Spleen (tissue), 11 donors: ENCODE measurements around the gene MCF2L. TPM values are rescaled to one million over a fixed set of nuclear protein-coding genes. Genes with fewer than 3 reads are reported as not detected.

Experiments
- DNase-seq: peaks from one replicate; pipeline ENCODE4 v3.0.0-alpha.2; 2020
- H3K27ac ChIP-seq, 8 donors: fragments of 200-600 bp; sonication (generic) in 7 of 8; 1 replicate in 4 of 8; 2 replicates in 4 of 8; pipeline versions ENCODE4 v1.5.0 to v1.8.0; 2016 to 2021; ENCODE audit warnings: inconsistent platforms in 4 of 8, mild to moderate bottlenecking in 4 of 8, moderate library complexity in 1 of 8
- H3K27me3 ChIP-seq, 7 donors: fragments of 200-600 bp; sonication (generic) in 6 of 7; replicated peaks in 1 of 7; 1 replicate in 4 of 7; 2 replicates in 3 of 7; pipeline versions ENCODE4 v1.5.0 to v1.8.0; 2016 to 2021; ENCODE audit warnings: inconsistent platforms in 3 of 7, mild to moderate bottlenecking in 1 of 7
- H3K36me3 ChIP-seq, 6 donors: fragments of 200-600 bp; sonication (generic) in 5 of 6; 1 replicate in 4 of 6; 2 replicates in 2 of 6; pipeline versions ENCODE4 v1.5.0 to v1.8.0; 2016 to 2021; ENCODE audit warnings: inconsistent platforms in 2 of 6
- H3K4me1 ChIP-seq, 6 donors: fragments of 200-600 bp; sonication (generic) in 5 of 6; 1 replicate in 3 of 6; 2 replicates in 3 of 6; pipeline versions ENCODE4 v1.5.0 to v1.8.0; 2016 to 2021; ENCODE audit warnings: inconsistent platforms in 3 of 6
- H3K4me3 ChIP-seq, 8 donors: fragments of 200-600 bp; sonication (generic) in 7 of 8; 1 replicate in 4 of 8; 2 replicates in 4 of 8; pipeline versions ENCODE4 v1.5.0 to v1.8.0; 2016 to 2021; ENCODE audit warnings: inconsistent platforms in 4 of 8, mild to moderate bottlenecking in 4 of 8, moderate library complexity in 2 of 8
- H3K9me3 ChIP-seq, 8 donors: fragments of 200-600 bp; sonication (generic) in 7 of 8; 1 replicate in 4 of 8; 2 replicates in 4 of 8; pipeline versions ENCODE4 v1.5.0 to v1.8.0; 2016 to 2021; ENCODE audit warnings: inconsistent platforms in 4 of 8
- POLR2A ChIP-seq, 3 donors: fragments of 450-650 bp; IDR thresholded peaks; one replicate each; pipeline ENCODE4 v1.5.1; 2017; ENCODE audit warnings: antibody characterized with exemption in 3 of 3, mild to moderate bottlenecking in 1 of 3
- POLR2AphosphoS5 ChIP-seq, 3 donors: sonication (generic); formaldehyde crosslinking; IDR thresholded peaks; one replicate each; pipeline ENCODE4 v1.5.1; 2017; ENCODE audit warnings: antibody characterized with exemption in 3 of 3
- WGBS, 5 donors: extraction: QIAGEN DNeasy Blood & Tissue Kit in 3 of 5; methylation state at CpG; one replicate each; pipeline versions ENCODE4 v1.1.5 to v1.1.7; 2013 to 2018; 5-methylcytosine and 5-hydroxymethylcytosine counted together
- intact Hi-C: fragments of 100-400 bp; cut with DNase I; formaldehyde crosslinking; loops from one replicate; pipeline ENCODE4 v1.15.0; 2023; ENCODE audit warnings: low total_unique reads
- polyA plus RNA-seq, 3 donors: library from polyadenylated mRNA; stranded (reverse); fragments of 200-250 nt; gene quantifications; one replicate each; pipeline ENCODE4 v1.2.1, GENCODE V29; 2013
- total RNA-seq, 7 donors: library from RNA; depleted of rRNA in 3 of 7; stranded (reverse); fragments of >200 nt in 3 of 7; fragmentation: NEBNext Ultra II Directional in 4 of 7; extraction: Animal tissue kit (Norgen Biotek cat#: 25700) in 4 of 7; gene quantifications; one replicate each; pipeline versions ENCODE4 v1.1.0 to v1.2.1, GENCODE V29; 2016 to 2021
- TF ChIP-seq, protein P1 (sequence below), 11 experiments: fragments of 200-600 bp in 7 of 11; fragments of 450-650 bp in 4 of 11; sonication (generic) in 4 of 11; IDR thresholded peaks in 8 of 11; conservative IDR thresholded peaks in 3 of 11; 1 replicate in 7 of 11; 2 replicates in 4 of 11; pipeline versions ENCODE4 v1.4.0 to v1.8.0; 2016 to 2021; ENCODE audit warnings: antibody characterized with exemption in 11 of 11, inconsistent platforms in 4 of 11, mild to moderate bottlenecking in 1 of 11
- donor health status: healthy with polysubstance abuse.
- donor health status: DM: no; HTN: no; CAD: no; lungs with moderate emphysema.
- donor health status: DM: no; HTN: no; CAD: no.
- donor health status: Bipolar disorder and iron deficiency.
- donor health status: healthy.
- donor health status: DM: no; HTN: no; CAD: no.
- donor health status: DM: yes; HTN: yes; CAD: no.

The MCF2L gene
- total and polyA plus RNA-seq, 10 donors, result 4.3 to 21.4 (median 13.0) TPM

DNA sequence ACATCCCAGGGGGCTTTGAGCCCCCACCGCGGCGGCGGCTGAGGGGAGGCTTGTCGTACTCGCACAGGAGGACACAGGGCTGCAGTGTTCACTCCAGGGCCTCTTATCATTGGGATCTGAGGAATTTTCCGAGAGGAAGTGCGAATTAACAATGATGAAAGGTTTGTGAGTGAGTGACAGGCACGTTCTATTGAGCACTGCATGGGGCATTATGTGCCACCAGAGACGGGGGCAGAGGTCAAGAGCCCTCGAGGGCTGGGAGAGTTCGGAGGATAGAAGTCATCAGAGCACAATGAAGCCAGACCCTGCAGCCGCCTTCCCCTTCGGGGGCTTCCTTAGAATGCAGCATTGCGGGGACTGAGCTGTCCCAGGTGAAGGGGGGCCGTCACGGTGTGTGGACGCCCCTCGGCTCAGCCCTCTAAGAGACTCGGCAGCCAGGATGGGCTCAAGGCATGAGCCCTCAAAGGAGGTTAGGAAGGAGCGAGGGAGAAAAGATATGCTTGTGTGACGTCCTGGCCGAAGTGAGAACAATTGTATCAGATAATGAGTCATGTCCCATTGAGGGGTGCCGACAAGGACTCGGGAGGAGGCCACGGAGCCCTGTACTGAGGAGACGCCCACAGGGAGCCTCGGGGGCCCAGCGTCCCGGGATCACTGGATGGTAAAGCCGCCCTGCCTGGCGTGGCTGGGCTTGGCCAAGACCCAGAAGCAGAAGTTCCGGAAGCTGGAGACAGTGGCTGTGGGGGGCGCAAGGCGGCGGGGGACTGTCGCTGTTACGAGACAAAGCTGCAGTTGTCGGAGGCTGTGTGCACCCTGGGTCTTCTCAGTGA, 53.9 kb downstream of the MCF2L start:
- Histone ChIP-seq H3K27ac (peak overlapping the region in 2 of 8 donors; percentile 16 to 41), H3K4me3 (peak overlapping the region in 1 of 8 donors; percentile 7), H3K27me3 (peaks cover 0 to 19% (median 0%) of the 10 kb centered on the region in 7 donors), H3K9me3 (no peaks in the 10 kb centered on the region), H3K4me1 (peaks cover 0 to 20% (median 10%) of the 10 kb centered on the region in 6 donors), H3K36me3 (no peaks in the 10 kb centered on the region)
- WGBS, 5 donors, result 64 to 76% (median 67%) methylated on average over 38 to 39 of the region's 39 CpGs
- TF ChIP-seq, protein P1, sequence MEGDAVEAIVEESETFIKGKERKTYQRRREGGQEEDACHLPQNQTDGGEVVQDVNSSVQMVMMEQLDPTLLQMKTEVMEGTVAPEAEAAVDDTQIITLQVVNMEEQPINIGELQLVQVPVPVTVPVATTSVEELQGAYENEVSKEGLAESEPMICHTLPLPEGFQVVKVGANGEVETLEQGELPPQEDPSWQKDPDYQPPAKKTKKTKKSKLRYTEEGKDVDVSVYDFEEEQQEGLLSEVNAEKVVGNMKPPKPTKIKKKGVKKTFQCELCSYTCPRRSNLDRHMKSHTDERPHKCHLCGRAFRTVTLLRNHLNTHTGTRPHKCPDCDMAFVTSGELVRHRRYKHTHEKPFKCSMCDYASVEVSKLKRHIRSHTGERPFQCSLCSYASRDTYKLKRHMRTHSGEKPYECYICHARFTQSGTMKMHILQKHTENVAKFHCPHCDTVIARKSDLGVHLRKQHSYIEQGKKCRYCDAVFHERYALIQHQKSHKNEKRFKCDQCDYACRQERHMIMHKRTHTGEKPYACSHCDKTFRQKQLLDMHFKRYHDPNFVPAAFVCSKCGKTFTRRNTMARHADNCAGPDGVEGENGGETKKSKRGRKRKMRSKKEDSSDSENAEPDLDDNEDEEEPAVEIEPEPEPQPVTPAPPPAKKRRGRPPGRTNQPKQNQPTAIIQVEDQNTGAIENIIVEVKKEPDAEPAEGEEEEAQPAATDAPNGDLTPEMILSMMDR (IDR thresholded peaks at IDR 0.05 in 8 of 11, conservative IDR thresholded peaks at IDR 0.05 in 3 of 11), result no peak
- TF ChIP-seq POLR2A (IDR thresholded peaks at IDR 0.05), result no peak
- TF ChIP-seq POLR2AphosphoS5 (IDR thresholded peaks at IDR 0.05), result peak; percentile 14 to 34 (median 28)
- no peak for DNase-seq
- intact Hi-C loops, result loop anchor here (5.0 kb wide), 1 partner anchor 76 kb away; no protein-coding TSS in a partner anchor

DNA sequence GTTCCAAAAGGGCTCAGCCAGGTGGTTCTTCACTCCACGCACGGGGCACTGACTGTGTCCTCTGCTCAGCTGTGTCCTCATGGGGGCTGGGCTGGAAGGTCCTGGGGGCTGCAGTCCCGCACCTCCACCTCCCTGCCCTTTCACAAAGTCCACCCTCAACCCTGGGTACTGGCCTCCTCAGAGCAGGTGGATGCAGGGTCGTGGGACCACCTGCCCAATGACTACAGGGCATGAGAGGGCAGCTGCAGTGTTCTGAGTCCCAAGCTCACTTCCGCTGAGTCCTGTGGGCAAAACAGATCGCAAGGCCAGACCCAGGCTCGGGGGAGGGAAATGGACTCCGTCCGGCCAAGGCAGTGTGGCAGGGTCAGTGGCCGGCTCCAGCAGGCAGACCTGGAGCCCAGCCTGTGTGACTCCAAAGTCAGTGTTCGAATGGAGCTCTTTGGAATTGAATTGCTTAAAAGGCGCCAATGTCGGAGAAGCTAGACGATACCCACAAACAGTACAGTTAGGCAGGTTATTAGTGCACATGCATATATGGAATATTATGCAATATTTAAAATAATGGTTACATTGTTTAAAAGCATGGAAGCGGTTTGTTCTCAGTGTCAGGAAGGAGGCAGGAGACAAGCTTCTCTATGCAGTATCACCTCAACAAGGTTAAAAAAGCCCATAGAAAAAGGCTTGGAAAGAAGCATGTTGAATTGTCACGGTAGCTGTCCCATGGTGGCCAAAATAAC, 54.8 kb downstream of the MCF2L start:
- WGBS, 5 donors, result 75 to 85% (median 80%) methylated on average over 16 of the region's 16 CpGs
- Histone ChIP-seq H3K9me3 (no peaks in the 10 kb centered on the region), H3K27ac (peak overlapping the region in 2 of 8 donors; percentile 16 to 41), H3K4me3 (no peak overlapping the region), H3K36me3 (no peaks in the 10 kb centered on the region), H3K27me3 (peaks cover 0 to 19% (median 0%) of the 10 kb centered on the region in 7 donors), H3K4me1 (peaks cover 0 to 20% (median 10%) of the 10 kb centered on the region in 6 donors)
- no peak for TF ChIP-seq POLR2A (IDR thresholded peaks at IDR 0.05)
- peak in 2 of 3 donors; percentile 16 to 29 for TF ChIP-seq POLR2AphosphoS5 (IDR thresholded peaks at IDR 0.05)
- intact Hi-C loops, result loop anchor here (5.0 kb wide), 1 partner anchor 77 kb away; no protein-coding TSS in a partner anchor
- no peak for DNase-seq

DNA sequence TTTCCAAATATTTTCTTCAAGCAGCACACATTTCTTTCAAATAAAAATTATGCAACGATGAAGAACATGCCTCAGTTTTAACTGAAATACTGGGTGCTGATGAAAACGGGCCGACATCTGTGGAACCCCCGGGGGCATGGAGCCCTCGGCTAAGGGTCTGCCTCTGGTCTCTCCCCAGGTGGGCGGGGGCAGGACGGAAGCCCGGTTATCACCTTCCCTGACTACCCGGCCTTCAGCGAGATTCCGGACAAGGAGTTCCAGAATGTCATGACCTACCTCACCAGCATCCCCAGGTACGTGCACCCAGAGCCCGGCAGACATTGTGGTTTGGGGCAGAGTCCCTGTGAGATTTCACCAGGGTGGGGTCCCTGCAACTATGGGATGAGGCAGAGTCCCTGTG, 55.5 kb downstream of the MCF2L start:
- intact Hi-C loops, result loop anchor here (5.0 kb wide), 1 partner anchor 77 kb away; no protein-coding TSS in a partner anchor
- Histone ChIP-seq H3K4me1 (peaks cover 0 to 23% (median 13%) of the 10 kb centered on the region in 6 donors), H3K27me3 (peaks cover 0 to 19% (median 0%) of the 10 kb centered on the region in 7 donors), H3K36me3 (no peaks in the 10 kb centered on the region), H3K9me3 (no peaks in the 10 kb centered on the region), H3K27ac (no peak overlapping the region), H3K4me3 (no peak overlapping the region)
- no peak for TF ChIP-seq POLR2A (IDR thresholded peaks at IDR 0.05)
- TF ChIP-seq, protein P1 (IDR thresholded peaks at IDR 0.05 in 8 of 11, conservative IDR thresholded peaks at IDR 0.05 in 3 of 11), result no peak
- no peak for TF ChIP-seq POLR2AphosphoS5 (IDR thresholded peaks at IDR 0.05)
- WGBS, 5 donors, result 85 to 96% (median 95%) methylated on average over 11 to 13 of the region's 13 CpGs
- DNase-seq, result no peak

GRCh38 chr13:113026391-113026910, 57.4 kb downstream of the MCF2L start:
- no peak for DNase-seq
- intact Hi-C loops, result no loop called here

More at GRCh38 chr13:113026391-113026910, 57.4 kb downstream of the MCF2L start:
- Histone ChIP-seq H3K27me3 (peaks cover 0 to 19% (median 0%) of the 10 kb centered on the region in 7 donors), H3K4me3 (no peak overlapping the region), H3K36me3 (no peaks in the 10 kb centered on the region), H3K9me3 (no peaks in the 10 kb centered on the region), H3K4me1 (peaks cover 0 to 25% (median 15%) of the 10 kb centered on the region in 6 donors), H3K27ac (no peak overlapping the region)
- no peak for TF ChIP-seq POLR2AphosphoS5 (IDR thresholded peaks at IDR 0.05)
- TF ChIP-seq POLR2A (IDR thresholded peaks at IDR 0.05), result no peak
- TF ChIP-seq, protein P1 (IDR thresholded peaks at IDR 0.05 in 8 of 11, conservative IDR thresholded peaks at IDR 0.05 in 3 of 11), result no peak
- 89 to 92% (median 91%) methylated on average over 16 to 21 of the region's 21 CpGs for WGBS, 5 donors
